Left cardiac atrium (tissue), 4 donors: ENCODE data around the gene MTCP1. TPM values are rescaled to one million over a fixed set of nuclear protein-coding genes. Genes with fewer than 3 reads are reported as not detected.

Experiments used
- ATAC-seq, 2 donors: fragments of 200-7000 bp; cut with Tn5 transposase; one replicate each; pipeline ENCODE4 v1.9.1; 2020; ENCODE audit warnings: mild to moderate bottlenecking in 2 of 2, moderate library complexity in 2 of 2
- DNase-seq: peaks from one replicate; pipeline ENCODE4 v3.0.0-alpha.2; 2020
- intact Hi-C, 2 donors: fragments of 100-400 bp; cut with DNase I; formaldehyde crosslinking; loops; one replicate each; pipeline versions ENCODE4 v1.14.1 to v1.15.1; 2022 to 2023
- total RNA-seq, 2 donors: library from RNA; stranded (reverse); fragmentation: NEBNext Ultra II Directional; extraction: Animal tissue kit (Norgen Biotek cat#: 25700); gene quantifications; one replicate each; pipeline ENCODE4 v1.2.1, GENCODE V29; 2021
- donor health status: DM: no; HTN: yes; CAD: no.
- donor health status: DM: no; HTN: yes; CAD: no; lungs with severe emphysema.
- donor health status: DM: yes; HTN: yes; CAD: no.
- donor health status: Dilated cardiomyopathy.

The MTCP1 gene
- total RNA-seq, 2 donors from 2014 or later: 51.5 to 53.6 TPM

- ATAC-seq (no peak), DNase-seq (no peak)
- intact Hi-C loops: no loop called here
Observed at GRCh38 chrX:155023907-155024833, 46.8 kb downstream of the MTCP1 start.

- no peak for DNase-seq
- intact Hi-C loops: no loop called here
- ATAC-seq: no peak
Observed at GRCh38 chrX:155022585-155022984, 48.4 kb downstream of the MTCP1 start, which contains the start of gene F8. Gene F8 (minus strand): TSS chrX:155022723. CDS start chrX:155022552, 171 bp downstream.

- DNase-seq (no peak), ATAC-seq (no peak)
- intact Hi-C loops: no loop called here
Observed at GRCh38 chrX:155020591-155020990, 50.3 kb downstream of the MTCP1 start.

Other genes with a start within 250 kb of the MTCP1 start
- gene SMIM9, start 236.5 kb downstream of the MTCP1 start, total RNA-seq: not detected
- 10 to 100 TPM; 22.0 to 27.8 TPM for gene F8A1, start 184.8 kb downstream of the MTCP1 start, total RNA-seq
- 10 to 100 TPM; 45.7 to 53.6 TPM for gene F8, start 48.4 kb downstream of the MTCP1 start, total RNA-seq
- gene FUNDC2, start 44.3 kb downstream of the MTCP1 start, total RNA-seq: 100 to 1,000 TPM; 268 to 283 TPM
- 10 to 100 TPM; 18.4 to 19.4 TPM for gene CMC4, start within 50 bp of the MTCP1 start, total RNA-seq
- gene BRCC3, start 372 bp upstream of the MTCP1 start, total RNA-seq: 10 to 100 TPM; 11.8 to 13.4 TPM
- gene VBP1, start 145.3 kb upstream of the MTCP1 start, total RNA-seq: 10 to 100 TPM; 59.2 to 60.2 TPM
- gene RAB39B, start 193.4 kb upstream of the MTCP1 start, total RNA-seq: under 1 TPM; 0.24 to 0.27 TPM